PFSK-1 (cell line): ENCODE results near the gene CYP2B6. TPM values are rescaled to one million over a fixed set of nuclear protein-coding genes. Genes with fewer than 3 reads are reported as not detected.

Experiments
- FOXP2 ChIP-seq: optimal IDR thresholded peaks from 2 replicates; pipeline ENCODE3; 2011; ENCODE audit warnings: borderline replicate concordance, control low read depth, inconsistent platforms; ENCODE audit not compliant: insufficient read depth; ENCODE audit errors: extremely low read length, extremely low read depth
- POLR2AphosphoS5 ChIP-seq: IDR thresholded peaks from 2 replicates; pipeline ENCODE4 v1.6.1; 2012; ENCODE audit warnings: low read depth, mild to moderate bottlenecking, control low read depth, low read length, moderate library complexity
- SIN3A ChIP-seq: IDR thresholded peaks from 2 replicates; pipeline ENCODE4 v1.6.1; 2012; ENCODE audit warnings: mild to moderate bottlenecking, low read length, moderate library complexity, borderline replicate concordance; ENCODE audit not compliant: insufficient read depth
- TAF1 ChIP-seq: IDR thresholded peaks from 2 replicates; pipeline ENCODE4 v1.6.1; 2012; ENCODE audit warnings: low read length, control low read depth, borderline replicate concordance; ENCODE audit not compliant: insufficient read depth
- polyA plus RNA-seq: library from polyadenylated mRNA; unstranded; fragments of >200 nt; gene quantifications from one replicate; pipeline ENCODE4 v1.2.1, GENCODE V29; 2012; ENCODE audit warnings: low read depth, missing spikeins; ENCODE audit not compliant: insufficient read length
- TF ChIP-seq, protein P1 (sequence below), 2 experiments: IDR thresholded peaks; 2 replicates each; pipeline versions ENCODE4 v1.6.1 to v1.8.0; 2011 to 2012; ENCODE audit warnings: low read depth in 2 of 2, low read length in 2 of 2, control low read depth in 1 of 2, inconsistent platforms in 1 of 2, mild to moderate bottlenecking in 1 of 2, moderate library complexity in 1 of 2; ENCODE audit not compliant: insufficient read depth in 1 of 2

The CYP2B6 gene
- not detected for polyA plus RNA-seq

DNA sequence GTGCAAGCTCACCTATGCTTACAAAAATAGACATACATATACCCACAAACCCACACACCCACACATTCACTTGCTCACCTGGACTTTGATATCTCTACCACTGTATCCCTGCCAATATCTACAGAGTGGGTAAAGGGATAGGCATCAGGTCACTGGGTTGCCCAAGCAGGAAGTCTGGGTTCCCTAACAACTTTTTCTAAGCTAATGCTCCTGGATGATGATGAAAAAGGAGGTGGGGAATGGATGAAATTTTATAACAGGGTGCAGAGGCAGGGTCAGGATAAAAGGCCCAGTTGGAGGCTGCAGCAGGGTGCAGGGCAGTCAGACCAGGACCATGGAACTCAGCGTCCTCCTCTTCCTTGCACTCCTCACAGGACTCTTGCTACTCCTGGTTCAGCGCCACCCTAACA lies at the start of gene CYP2B6:
Gene CYP2B6 (plus strand): TSS at position 311 of the 410 bp plus-strand sequence. CDS start 24 bp downstream, at position 335.
- TF ChIP-seq, protein P1, sequence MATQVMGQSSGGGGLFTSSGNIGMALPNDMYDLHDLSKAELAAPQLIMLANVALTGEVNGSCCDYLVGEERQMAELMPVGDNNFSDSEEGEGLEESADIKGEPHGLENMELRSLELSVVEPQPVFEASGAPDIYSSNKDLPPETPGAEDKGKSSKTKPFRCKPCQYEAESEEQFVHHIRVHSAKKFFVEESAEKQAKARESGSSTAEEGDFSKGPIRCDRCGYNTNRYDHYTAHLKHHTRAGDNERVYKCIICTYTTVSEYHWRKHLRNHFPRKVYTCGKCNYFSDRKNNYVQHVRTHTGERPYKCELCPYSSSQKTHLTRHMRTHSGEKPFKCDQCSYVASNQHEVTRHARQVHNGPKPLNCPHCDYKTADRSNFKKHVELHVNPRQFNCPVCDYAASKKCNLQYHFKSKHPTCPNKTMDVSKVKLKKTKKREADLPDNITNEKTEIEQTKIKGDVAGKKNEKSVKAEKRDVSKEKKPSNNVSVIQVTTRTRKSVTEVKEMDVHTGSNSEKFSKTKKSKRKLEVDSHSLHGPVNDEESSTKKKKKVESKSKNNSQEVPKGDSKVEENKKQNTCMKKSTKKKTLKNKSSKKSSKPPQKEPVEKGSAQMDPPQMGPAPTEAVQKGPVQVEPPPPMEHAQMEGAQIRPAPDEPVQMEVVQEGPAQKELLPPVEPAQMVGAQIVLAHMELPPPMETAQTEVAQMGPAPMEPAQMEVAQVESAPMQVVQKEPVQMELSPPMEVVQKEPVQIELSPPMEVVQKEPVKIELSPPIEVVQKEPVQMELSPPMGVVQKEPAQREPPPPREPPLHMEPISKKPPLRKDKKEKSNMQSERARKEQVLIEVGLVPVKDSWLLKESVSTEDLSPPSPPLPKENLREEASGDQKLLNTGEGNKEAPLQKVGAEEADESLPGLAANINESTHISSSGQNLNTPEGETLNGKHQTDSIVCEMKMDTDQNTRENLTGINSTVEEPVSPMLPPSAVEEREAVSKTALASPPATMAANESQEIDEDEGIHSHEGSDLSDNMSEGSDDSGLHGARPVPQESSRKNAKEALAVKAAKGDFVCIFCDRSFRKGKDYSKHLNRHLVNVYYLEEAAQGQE (IDR thresholded peaks at IDR 0.05; ENCODE audit: insufficient read depth in 1 of 2, low read depth in 2 of 2, low read length in 2 of 2) = no peak
- no peak for TF ChIP-seq TAF1
- no peak for TF ChIP-seq POLR2AphosphoS5
- no peak for TF ChIP-seq SIN3A
- no peak for TF ChIP-seq FOXP2

DNA sequence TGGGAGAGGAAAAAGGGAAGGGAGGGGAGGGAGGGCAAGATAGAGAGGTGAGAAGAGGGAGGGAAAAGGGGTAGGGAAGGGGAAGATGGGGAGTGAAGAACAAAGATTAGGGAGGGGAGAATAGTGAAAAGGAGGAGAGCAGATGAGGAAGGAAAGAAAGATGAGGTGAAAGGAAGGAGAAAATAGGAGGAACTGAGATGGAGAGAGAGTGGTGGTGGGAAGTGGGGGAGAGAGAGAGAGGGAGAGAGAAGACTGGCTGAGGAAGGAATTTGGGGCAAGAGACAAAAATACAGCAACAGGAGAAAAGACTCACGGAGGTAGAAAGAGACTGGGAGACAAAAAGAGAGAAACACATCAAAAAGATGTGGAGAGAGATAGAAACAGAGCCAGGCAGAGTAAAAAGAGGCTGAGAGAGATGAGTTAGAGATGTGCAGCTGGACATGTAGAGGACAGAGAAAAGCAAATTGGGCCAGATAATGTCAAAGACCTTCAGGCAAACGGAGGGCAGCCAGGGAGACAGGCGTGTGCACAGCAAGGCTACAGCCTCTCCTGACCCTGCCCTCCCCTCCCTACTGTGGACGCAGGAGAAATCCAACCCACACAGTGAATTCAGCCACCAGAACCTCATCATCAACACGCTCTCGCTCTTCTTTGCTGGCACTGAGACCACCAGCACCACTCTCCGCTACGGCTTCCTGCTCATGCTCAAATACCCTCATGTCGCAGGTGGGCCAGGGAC lies 49.4 kb upstream of the CYP2B6 start:
- TF ChIP-seq, protein P1 (IDR thresholded peaks at IDR 0.05; ENCODE audit: insufficient read depth in 1 of 2, low read depth in 2 of 2, low read length in 2 of 2) = no peak
- TF ChIP-seq TAF1 = no peak
- no peak for TF ChIP-seq FOXP2
- no peak for TF ChIP-seq POLR2AphosphoS5
- no peak for TF ChIP-seq SIN3A

DNA sequence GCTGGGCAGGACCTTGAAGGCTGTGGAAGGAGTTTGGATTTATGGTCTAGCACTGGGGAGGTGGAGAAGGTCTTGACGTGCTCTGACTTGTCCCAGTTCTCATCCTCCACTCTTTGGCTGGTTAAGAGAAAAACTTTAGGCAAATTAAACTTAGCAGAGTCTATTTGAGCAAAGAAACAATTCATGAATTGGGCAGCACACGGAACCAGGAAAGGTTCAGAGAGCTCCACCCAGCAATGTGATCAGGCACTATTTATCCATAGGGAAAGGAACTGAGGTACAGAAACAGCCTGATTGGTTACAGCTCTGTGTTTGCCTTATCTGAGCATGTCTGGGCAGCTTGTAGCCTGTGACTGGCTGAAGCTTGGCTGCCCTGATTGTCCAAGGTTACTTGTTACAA lies 45.4 kb upstream of the CYP2B6 start:
- TF ChIP-seq POLR2AphosphoS5 = no peak
- TF ChIP-seq, protein P1 (IDR thresholded peaks at IDR 0.05; ENCODE audit: insufficient read depth in 1 of 2, low read depth in 2 of 2, low read length in 2 of 2) = no peak
- no peak for TF ChIP-seq SIN3A
- TF ChIP-seq FOXP2 = no peak
- TF ChIP-seq TAF1 = no peak

DNA sequence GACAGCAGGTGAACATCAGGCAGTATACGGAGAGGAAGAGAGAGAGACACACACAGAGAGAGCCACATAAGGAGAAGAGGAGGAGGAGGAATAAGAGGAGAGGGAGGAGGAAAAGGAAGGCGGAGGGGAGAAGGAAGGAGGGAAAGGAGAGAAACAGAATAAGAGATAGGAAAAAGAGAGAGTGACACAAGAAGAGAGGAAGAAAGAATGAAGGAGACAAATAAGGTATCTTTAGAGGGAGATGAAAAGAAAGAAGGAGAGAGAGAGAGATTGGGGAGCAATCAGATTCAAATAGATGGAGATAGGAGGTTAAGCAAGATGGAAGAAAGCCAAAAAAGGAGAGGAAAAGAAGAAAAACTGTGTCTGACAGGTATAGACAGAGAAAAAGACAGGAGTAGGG lies 44.0 kb upstream of the CYP2B6 start:
- TF ChIP-seq SIN3A (no peak), POLR2AphosphoS5 (no peak), TAF1 (no peak), FOXP2 (no peak)
- TF ChIP-seq, protein P1 (IDR thresholded peaks at IDR 0.05; ENCODE audit: insufficient read depth in 1 of 2, low read depth in 2 of 2, low read length in 2 of 2) = no peak
